DND-41 (cell line): ENCODE results near the gene PCDHGB3.

ENCODE experiments used
- EZH2 ChIP-seq: IDR thresholded peaks from 3 replicates; pipeline ENCODE4 v1.6.1; 2012; ENCODE audit warnings: borderline replicate concordance, low read depth, mild to moderate bottlenecking, moderate library complexity, low read length, inconsistent platforms; ENCODE audit not compliant: severe bottlenecking
- TF ChIP-seq, protein P1 (sequence below): IDR thresholded peaks from 2 replicates; pipeline ENCODE4 v1.5.1; 2012; ENCODE audit warnings: borderline replicate concordance, low read length, moderate library complexity, mild to moderate bottlenecking; ENCODE audit not compliant: poor library complexity, severe bottlenecking; ENCODE audit errors: extremely low read depth

- TF ChIP-seq, protein P1, sequence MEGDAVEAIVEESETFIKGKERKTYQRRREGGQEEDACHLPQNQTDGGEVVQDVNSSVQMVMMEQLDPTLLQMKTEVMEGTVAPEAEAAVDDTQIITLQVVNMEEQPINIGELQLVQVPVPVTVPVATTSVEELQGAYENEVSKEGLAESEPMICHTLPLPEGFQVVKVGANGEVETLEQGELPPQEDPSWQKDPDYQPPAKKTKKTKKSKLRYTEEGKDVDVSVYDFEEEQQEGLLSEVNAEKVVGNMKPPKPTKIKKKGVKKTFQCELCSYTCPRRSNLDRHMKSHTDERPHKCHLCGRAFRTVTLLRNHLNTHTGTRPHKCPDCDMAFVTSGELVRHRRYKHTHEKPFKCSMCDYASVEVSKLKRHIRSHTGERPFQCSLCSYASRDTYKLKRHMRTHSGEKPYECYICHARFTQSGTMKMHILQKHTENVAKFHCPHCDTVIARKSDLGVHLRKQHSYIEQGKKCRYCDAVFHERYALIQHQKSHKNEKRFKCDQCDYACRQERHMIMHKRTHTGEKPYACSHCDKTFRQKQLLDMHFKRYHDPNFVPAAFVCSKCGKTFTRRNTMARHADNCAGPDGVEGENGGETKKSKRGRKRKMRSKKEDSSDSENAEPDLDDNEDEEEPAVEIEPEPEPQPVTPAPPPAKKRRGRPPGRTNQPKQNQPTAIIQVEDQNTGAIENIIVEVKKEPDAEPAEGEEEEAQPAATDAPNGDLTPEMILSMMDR: no peak
- TF ChIP-seq EZH2: no peak
Observed at GRCh38 chr5:141421489-141421855, 51.4 kb downstream of the PCDHGB3 start.
